Dermis blood vessel endothelial cell (primary cell): ENCODE measurements around the gene ASXL1. TPM values are rescaled to one million over a fixed set of nuclear protein-coding genes. Genes with fewer than 3 reads are reported as not detected.
A peak's percentile ranks its signal among the peaks of the same experiment; 100 is the strongest.

ENCODE experiments used
- DNase-seq: peaks from one replicate; pipeline ENCODE4 v3.0.0; 2010
- total RNA-seq: library from RNA; depleted of rRNA; stranded (reverse); fragments of >200 nt; gene quantifications from 2 replicates; pipeline ENCODE4 v1.2.3, GENCODE V29; 2014

ASXL1 gene
- total RNA-seq, 1 donor from 2014 or later = 53.4 TPM

DNA sequence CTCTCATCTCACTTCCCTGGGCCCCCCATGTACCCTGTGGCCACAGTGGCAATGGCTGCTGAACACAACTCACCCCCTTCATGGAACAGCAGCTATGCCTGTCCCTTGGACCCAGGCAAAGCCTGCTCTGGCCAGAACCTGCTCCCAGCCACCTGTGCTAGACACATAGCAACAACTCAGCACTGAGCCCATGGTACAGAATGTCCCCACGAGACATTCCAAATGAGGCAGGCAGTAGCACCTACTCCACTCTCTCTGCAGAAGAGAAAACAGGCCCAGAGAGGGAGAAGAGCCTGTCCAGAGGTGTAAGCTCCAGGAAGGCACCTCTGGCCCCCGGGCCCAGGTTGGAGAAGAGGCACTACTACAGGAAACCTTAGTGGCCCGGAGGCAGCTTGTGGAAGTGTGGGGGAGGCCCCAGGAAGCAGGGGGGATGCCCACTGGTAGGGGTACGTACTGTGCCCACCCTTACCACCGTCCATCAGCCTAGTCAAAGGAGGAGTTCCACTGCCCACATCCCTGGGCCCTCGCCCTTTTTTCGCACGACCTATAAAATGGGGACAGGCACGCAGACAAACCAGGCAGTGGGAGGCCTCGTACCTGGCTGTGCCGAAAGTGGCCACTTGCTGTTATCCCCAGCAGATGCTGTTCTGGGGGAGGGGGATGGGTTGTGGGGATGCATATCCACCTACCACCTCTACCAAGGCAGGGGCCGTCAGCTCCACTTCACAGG, 97.2 kb downstream of the ASXL1 start:
- DNase-seq = no peak

DNA sequence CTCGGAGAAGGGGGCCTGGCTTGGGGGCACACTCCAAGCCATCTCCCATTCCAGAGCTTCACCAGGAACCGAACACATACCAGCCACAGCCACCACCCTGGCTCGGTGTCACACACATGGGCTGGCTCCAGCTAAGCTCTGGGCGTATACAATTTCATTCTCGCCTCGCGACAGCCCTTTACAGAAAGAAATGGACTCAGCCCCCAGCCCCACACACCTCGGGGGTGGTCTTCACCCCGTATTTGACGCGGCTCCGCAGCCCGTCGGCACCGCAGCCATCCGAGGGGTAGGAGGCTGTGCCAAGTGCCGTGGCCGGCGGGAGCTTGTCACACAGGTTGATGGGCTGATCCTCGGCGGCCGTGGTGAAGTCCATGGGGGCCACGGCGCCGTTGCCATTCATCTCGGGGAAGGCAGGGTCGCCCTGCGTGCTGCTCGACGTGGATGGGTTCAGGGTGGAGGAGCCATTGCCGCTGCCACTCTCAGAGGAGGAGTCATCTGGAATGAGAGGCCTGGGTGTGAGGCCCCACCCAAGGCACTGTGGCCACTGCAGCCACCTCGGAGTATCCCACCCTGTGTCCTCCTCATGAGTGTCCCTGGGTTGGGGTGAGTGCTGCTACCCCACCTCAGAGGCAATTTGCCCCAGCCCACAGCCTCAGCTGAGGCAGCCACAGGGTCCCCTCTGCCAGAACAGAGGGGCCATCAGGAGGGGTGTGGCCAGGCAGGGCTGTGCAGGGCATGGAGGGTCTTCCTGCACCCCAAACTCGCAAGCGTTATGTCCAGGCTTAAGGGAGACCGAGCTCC, 98.0 kb downstream of the ASXL1 start:
- no peak for DNase-seq

DNA sequence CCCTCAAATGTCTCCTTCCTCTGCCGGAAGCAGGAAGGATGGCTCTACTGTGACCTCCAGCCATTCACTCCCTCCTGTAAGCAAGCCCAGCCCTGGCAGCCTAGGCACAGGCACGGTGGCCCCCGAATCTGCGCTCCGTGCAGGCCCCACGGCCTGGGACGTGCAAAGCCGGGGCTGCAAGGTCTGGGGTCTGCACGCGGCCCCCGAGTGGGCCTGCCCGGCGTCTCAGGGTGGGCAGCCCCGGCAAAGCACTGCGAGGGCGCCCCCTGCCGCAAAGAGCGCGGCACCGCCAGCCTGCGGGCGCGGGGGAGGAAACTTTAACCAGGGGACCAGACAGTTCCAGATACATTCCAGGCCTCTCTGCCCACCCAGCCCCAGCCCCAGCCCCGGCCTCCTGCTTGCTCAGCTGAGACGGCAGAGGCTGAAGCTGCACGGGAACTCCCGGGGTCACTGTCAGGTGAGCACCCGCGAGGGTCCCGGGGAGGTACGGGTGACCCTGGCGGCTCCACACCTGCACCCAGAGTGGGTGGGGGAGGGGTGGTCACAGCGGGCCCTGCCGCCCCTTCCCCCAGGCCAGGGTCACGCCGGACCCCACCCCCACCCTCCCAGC, 98.8 kb downstream of the ASXL1 start:
- peak; percentile 58 for DNase-seq

DNA sequence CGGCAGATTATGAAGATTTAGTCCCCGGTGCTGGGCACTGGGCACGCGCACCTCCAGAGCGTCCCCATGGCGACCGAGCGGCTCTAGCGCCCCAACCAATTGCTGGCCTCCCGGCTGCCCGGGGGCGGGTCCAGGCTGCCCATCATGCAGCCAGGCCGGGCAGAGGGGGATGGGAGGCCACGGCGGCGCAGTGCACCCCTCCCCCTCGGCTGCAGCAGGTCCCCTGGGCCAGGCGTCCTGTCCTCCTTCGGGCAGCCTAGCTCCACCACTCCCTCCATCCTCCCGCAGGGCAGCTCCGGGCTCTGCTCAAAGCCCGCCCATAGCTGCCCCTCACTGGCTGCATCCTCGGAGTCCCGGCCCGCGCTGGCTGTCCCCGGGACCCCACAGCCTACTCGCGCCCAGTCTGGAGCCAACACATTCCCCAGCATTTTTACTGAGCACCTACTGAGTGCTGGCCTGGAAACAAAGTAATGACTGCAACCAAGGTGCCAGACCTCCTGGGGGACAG, 99.4 kb downstream of the ASXL1 start:
- peak; percentile 67 for DNase-seq

DNA sequence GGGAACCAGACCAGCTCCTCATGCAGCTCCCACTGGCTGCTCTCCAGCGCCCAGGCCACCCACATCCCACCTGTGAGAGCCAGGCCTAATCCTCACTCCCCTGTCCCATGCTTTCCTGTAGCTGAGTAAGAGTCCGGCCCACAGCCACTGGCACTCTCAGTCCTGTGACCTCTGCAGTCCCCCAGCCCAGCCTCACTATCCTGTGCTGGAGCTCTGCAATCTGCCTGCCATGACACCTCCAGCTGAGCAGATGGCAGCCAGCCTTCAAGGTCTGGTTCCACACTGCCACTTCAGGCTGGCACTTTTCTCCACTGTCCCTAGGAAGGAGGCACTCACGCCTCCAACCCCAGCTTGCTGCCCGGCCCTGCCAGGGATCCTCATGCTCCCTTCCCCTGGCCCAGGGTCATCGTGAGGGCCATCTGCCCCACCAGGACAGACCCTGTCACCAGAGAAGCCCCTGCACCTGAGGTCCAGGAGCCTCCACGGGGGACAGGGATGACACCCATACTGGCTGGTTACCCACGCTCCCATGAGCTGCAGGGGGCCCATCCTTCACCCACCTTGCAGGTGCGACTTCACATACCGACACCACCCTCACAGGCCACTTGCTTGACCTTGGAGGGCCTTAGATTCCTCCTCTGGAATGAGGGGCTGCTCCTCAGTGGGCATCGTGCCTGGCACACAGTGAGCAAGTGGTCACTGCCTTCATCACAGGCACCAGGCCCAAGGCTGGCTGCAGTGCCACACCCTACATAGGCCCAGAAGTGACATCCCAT, 100.1 kb downstream of the ASXL1 start:
- DNase-seq = no peak

DNA sequence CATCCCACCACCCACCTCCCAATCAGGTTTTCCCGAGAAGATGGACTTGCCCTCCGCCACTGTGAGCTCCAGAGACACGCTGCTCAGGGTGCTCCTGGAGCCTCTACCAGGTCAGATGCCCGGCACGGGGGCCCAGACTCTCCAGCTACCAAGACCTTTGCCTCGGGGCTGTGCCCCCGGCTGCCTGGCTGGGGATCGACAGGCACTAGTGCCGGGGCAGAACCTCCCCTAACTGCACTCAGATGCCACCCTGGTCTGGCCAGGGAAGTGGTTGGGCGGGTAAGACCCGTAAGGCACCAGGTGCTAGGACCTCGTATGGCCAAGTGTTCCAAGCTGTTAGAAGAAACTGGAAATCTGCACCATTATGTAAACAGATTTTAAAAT, 100.7 kb downstream of the ASXL1 start:
- DNase-seq = no peak

DNA sequence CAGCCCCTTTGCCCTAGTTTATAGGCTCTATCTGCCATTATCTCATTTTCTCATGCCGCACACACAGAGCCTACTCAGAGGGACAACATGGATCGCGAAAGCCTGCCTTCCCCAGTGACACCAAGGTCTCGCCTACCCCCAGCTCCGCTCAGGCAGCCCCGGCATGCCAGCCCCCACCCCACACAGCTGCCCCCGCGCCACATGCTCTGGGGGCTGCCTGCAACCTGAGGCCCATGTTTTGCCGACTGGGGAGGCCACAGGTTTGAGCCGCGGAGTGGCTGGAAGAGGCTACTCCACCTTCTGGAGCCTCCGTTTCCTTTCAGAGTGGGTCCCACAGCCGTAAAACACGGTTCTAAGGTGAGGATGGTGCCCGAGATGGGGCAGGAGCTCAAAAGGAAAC, 102.1 kb downstream of the ASXL1 start:
- DNase-seq = no peak

DNA sequence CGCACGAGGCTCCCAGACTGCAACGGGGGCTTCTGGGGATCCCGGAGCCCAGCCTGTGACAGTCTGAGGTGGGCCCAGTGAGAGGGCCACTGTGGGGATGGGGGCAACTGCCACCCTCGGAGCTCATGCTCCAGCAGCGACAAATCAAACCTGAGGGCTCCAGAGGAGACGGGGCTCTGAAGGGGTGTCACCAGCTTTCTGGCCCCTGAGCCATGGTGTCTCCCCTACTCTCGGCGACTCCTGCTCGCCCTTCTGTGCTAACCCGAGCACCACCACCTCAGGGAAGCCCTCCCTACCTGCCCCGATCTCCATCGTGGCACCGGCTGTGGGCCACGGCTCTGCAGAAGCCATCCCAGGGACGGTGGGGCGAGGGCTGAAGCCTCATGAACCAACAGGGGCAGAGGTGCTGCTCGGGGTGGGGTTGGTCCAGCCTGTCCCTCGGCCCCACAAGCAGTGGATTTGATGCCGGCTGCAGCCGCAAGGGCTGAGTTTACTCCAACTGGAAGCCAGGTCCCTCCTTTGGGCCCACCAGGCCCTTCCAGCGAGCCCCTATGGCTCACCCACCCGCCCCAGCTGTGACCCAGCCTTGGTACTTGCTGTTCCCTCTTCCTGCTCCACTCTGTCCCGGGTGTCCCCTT, 102.7 kb downstream of the ASXL1 start:
- DNase-seq = no peak

DNA sequence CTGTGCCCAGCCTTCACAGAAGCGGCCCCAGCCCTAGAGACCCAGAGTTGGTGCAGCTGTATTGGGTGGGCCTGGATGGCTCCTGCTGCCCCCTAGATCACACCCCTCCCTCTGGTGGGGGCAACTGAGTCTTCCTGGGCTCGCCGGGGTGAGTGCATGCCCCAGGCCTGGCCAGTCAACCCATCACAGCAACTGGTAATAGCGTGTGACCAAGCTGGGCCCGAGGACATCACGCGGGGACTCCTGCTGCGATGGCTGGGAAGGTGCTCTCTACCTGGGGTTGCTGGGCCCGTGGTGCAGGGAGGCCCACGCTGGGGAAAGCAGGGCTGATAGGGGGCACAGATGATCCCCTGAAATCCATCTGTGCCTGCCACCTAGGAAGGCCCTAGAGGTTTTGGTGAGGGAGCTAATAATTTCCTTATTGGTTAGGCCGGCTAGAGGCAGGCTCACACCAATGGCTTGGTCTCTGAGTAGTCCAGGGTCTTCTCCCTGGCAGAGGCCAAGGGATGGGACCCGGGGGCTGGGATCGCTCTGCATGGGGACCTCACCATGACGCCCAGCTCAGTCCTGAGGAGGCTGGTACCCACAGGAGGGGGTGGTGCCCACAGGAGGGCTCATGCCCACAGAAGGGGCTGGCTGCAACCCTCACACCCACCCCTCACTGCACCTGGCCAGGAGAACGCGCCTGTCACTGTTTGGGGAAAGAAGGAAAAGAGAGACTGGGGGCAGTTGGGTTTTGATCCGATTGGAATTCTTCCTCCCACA, 103.9 kb downstream of the ASXL1 start:
- DNase-seq = no peak

DNA sequence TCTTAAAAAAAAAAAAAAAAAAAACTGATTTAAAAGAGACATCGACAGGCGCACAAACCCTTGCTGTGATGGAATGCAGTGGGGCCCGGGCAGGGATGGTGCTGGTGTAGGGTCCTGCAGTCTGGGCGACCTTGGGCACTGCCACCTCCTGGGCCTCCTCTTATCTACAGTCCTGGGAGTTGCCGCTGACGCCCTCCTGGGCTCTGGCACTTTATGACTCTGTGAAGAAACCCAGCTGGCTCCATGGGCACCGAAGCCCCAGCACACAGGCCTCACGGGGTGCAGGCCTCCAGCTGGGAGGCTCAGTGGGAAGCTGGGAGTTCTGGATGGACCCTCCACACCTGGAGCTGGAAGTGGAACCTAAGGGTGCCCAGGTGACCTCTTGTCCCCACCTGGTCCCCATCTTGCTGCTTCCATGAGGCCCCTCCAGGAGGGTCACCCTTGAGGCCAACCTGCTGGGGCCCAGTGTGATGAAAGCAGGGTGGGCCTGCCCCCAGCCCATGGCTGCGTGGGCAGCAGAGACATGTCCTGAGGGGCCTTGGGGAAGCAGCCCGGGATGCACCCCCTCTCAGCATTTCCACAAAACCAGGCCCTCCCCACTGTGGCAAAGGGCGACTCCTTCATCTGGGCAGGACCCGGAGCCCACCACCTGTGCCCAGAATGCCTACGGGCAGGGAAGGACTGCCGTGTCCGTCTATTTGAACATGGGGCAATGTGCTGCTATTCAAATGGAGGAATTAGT, 104.9 kb downstream of the ASXL1 start:
- no peak for DNase-seq

DNA sequence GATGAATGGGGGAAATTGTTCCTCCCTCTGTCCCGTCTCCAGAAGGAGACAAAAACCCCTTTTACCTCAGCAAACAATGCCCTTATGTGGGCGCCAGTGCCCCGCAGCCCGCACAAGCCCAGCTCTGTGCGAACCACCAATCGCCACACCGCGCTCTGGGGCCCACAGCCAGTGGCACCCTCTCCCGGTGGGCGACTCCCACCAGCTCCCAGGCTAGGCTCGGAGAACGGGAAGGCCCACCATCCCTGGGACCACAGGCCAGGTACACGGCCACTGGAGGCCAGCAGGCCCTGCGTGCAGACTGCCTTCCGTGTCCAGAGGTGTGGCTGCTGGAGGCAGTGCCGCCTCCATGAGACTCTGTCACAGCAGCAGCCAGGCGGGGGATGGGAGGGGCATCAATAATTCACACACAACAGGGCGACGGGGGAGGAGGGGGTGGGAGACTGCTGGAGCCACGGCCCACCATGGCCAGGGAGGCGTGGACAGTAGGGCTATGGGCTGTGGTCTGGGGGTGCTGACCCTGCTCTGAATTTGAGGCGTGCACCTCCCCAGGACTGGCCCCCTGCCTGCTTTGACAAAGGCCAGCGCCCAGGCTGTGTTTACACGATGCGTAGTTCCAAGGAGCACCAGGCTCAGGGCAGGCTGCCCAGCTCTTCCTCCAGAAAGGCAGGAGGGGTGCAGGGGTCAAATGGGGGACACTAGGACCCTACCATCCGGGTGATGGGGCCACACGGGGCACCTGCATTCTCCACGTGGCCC, 105.7 kb downstream of the ASXL1 start:
- no peak for DNase-seq

DNA sequence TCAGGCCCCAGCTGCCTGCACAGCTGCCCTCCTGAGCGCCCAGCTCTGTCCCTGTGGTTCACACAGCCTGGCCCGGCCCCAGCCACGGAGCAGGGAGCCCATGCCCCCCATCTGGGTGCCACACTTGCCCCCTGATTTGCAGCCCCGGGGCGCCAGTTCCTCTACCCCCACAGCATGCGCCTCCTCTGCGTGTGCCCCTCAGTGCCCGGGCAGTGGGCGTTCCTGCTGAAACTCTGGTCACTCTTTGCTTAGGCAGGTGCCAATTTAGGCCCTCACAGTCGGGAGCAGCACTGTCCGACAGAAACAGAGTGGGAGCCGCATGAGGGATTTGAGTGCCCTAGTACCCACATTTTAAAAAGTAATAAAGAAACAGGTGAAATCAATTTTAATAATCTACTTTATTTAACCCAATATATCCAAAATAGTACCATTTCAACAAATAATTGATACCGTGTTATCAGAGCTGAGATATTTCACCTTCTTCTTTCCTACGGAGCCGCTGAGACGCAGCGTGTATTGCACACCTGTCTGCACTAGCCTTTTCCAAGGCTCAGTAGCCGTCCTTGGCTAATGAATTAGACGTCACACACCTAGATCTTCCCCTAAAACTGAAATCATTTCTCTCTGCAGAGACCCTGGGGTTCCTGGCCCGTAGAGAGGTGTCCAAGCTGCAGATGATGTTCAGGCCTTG, 106.4 kb downstream of the ASXL1 start:
- no peak for DNase-seq

DNA sequence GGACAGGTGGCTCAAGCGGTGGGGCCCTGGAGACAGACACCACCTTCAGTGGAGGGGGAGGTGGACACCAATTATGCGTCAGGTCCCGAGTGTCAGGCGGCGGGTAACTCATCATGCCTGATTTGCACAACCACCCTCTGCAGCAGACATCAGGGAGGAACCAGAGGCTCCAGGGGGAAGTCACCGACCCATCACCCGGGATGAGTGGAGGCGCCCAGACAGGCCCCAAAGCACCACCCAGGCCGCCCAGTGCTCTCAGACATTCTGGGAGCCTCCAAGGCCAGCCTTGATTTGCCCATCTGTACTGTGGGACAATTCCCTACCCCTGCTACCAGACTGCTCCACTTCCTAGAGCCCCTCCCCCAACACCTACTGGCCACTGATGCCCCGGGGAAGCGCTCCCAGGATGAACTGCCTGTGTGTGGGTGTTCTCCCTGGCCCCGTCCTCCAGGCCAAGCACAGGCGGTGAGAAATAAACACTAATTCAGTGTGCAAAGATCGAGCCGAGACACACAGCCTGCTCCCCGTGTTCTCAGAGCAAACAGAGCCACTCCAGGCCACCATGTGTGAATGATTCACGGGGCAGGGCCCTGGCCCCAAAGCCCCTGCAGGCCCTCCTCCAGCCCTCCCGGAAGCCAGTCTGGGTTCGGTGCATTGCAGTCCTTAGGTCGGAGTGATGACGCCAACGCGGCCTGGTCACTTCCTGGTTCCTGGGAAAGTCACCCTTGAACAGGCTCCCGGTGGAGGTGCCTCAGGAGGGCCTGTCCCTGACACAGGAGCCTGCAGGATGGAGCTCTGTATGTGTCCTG, 107.2 kb downstream of the ASXL1 start:
- DNase-seq = peak; percentile 92

DNA sequence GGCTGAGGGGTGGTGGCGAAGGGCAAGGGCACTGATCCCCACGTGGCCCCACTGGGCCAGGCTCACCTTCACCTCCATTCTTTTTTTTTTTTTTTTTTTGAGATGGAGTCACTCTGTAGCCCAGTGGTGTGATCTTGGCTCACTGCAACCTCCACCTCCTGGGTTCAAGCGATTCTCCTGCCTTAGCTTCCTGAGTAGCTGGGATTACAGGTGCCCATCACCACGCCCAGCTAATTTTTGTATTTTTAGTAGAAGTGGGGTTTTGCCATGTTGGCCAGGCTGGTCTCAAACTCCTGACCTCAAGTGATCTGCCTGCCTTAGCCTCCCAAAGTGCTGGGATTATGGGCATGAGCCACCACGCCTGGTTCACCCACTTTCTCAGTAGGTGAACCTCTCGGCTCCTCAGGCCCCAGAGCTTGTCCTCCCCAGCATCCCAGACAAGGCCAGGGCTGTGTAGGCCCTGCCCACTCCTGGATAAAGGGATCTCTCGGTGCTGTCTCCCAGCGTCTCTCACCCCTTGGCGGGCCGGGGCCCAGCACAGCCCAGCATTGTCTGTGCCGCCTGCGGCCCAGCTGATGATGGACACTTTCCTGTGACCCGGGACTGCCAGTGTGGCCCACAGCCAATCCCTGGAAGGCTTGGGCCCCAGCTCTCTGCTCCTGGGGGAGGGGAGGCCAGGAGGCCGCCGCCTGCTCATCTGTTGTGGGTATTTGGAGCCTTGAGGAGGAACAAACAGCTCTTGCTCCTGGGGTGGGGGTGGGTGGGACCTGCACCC, 108.0 kb downstream of the ASXL1 start:
- DNase-seq = peak; percentile 58

DNA sequence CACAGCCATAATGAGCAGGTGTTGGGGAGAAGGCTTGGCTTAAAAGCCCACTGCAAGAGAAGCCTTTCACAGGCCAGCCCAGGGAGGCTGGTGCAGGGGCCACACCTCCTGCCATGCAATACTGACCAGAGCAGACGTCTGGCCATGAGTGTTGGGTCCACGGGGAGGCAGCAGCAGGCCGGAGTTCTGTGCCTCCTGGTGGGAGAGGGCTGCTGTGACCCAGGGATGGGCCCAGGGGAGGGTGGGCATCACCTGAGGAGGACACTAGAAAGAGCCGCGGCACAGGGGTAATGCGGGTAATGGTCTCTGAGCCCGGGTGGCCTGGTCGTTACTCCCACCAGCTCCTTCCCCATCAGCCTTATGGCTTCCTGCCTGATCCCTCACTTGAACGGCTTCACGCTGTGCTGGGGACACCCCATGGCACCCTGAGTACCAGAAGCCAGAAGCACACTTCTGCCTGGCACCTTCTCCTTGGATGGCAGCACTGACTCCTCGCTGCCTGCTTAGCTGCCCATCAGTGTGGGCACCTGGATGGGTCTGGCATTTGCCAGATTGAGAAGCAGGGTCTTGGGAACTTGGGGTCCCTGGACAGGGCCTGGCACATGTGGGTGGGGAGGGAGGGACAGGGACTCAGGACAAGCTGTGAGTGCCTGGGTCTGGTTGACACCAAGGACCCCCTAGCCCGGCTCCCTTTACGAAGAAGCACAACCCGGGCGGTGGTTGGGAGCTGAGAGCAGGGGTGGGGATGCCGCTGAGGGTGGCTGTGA, 108.8 kb downstream of the ASXL1 start:
- peak; percentile 59 for DNase-seq

DNA sequence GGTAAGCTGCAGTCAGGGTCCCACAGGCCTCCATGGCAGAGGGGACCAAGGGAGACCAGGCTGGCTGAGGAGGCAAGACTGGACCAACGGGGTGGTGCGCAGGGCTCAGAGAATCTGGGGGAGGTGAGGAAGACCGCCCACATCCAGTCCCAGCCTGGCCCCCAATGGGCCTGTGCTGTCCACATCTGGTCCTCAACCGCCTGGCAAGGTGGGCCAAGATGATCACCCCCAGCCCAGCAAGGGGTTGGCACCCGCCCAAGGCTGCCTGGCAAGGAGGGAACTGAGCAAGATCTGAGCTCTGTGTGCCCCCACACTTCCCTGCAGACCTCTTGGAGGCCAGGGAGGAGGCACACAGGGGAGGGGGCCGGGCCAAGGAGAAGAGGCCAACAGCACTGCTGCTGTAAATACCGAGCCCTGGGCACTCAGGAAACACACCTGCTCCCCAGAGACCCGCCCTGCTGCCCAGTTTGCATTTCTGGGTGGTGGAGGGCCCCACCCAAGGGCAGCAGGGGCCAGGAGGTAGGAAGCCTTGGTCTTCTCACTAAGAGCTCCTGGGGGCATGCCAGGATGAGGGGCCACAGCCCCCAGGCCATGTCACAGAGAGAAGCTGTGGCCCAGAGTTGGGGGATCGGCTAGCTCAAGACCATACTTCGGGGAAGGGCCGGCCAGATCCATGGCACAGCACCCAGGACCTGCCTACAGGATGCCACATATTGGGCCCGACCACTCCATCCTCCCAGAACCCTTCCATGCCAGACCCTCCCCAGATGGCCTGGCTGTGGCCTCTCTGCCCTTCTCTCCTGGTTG, 109.6 kb downstream of the ASXL1 start:
- DNase-seq = no peak
